Mucosa of rectum (tissue), 2 donors: ENCODE data around the gene GRK5.

Experiments
- H3K27ac ChIP-seq, 2 donors: one replicate each; pipeline ENCODE4 v1.7.0; 2013; ENCODE audit warnings: inconsistent platforms in 2 of 2, low read depth in 2 of 2, low read length in 2 of 2
- H3K27me3 ChIP-seq, 2 donors: one replicate each; pipeline ENCODE4 v1.7.0; 2013; ENCODE audit warnings: low read length in 2 of 2; ENCODE audit not compliant: control insufficient read depth in 2 of 2, insufficient read depth in 2 of 2
- H3K36me3 ChIP-seq, 2 donors: one replicate each; pipeline ENCODE4 v1.7.0; 2013; ENCODE audit warnings: low read length in 2 of 2; ENCODE audit not compliant: control insufficient read depth in 2 of 2, insufficient read depth in 2 of 2
- H3K4me1 ChIP-seq, 2 donors: one replicate each; pipeline ENCODE4 v1.7.0; 2013; ENCODE audit warnings: low read length in 2 of 2, mild to moderate bottlenecking in 1 of 2; ENCODE audit not compliant: control insufficient read depth in 2 of 2, insufficient read depth in 2 of 2
- H3K4me3 ChIP-seq, 2 donors: one replicate each; pipeline ENCODE4 v1.7.0; 2013; ENCODE audit warnings: low read length in 2 of 2
- H3K9ac ChIP-seq, 2 donors: one replicate each; pipeline ENCODE4 v1.7.0; 2013; ENCODE audit warnings: low read length in 2 of 2, low read depth in 1 of 2, mild to moderate bottlenecking in 1 of 2
- H3K9me3 ChIP-seq, 2 donors: one replicate each; pipeline ENCODE4 v1.7.0; 2013; ENCODE audit warnings: low read length in 2 of 2; ENCODE audit not compliant: control insufficient read depth in 2 of 2
- donor health status: healthy.
- donor health status: Normal muscosa, but diverticular disease.

Gene GRK5

DNA sequence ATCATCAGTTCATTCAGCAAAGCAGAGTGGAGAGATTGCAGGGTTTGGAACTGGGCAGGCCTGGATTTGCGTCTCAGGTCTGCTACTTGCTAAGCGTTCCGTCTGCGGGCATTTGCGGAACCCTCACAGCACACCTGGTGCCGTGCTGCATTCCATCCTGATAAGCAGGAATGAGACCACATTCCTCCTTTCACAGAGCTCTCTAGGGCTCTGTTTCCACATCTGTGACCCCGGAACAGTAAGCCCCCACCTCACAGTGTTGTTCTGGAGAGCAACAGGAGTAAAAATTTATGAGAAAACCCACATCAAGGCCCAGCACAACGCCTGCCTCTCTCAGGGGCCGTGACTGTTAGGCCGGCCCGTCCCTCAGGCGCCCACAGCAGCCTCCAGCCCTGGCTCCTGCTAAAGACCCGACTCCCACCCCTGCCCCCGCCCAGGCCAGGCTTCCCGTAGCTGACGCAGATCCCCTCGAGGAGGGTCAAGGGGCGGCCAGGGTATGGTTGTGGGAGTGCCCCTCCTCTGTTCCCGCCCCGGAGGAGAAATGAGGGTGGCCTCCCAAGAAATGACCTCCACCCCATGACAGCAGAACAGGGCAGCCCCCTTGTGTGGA, 206.2 kb downstream of the GRK5 start:
- no peak overlapping the region for H3K9ac ChIP-seq

DNA sequence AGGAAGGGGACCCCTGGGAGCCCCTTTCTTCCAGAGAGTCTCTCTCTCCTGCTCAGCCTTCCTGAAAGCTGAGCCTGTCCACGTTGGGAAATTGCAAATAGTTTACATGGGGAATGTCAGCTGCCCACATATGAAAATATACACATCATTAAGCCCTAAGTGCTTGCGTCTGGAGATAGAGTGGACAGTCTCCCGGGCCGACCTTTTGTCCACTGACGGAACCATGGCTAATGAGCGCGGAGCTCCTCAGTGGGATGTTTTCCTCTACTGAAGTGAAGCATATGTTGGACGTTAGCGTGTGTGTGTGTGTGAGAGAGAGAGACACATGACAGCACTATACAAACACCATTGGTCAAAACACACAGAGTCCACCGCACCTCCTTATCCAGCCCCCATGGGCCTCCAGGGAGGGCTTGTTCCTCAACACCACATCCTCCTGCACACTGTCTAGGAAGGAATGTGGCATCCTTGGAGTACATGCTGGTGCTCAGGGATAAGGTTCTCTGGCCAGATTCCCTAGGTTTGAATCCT, 206.8 kb downstream of the GRK5 start:
- H3K27ac ChIP-seq, result peak overlapping the region; percentile 54 to 83
- no peaks in the 10 kb centered on the region for H3K9me3 ChIP-seq
- H3K4me3 ChIP-seq, result no peak overlapping the region
- H3K36me3 ChIP-seq, result no peaks in the 10 kb centered on the region
- H3K9ac ChIP-seq, result no peak overlapping the region
- H3K27me3 ChIP-seq, result no peaks in the 10 kb centered on the region
- peaks cover 2 to 14% of the 10 kb centered on the region in 2 donors for H3K4me1 ChIP-seq

More for the DNA sequence above, 206.2 kb downstream of the GRK5 start:
- peak overlapping the region; percentile 54 to 83 for H3K27ac ChIP-seq
- H3K9me3 ChIP-seq, result no peaks in the 10 kb centered on the region
- peaks cover 2 to 14% of the 10 kb centered on the region in 2 donors for H3K4me1 ChIP-seq
- H3K36me3 ChIP-seq, result no peaks in the 10 kb centered on the region
- H3K4me3 ChIP-seq, result no peak overlapping the region
- H3K27me3 ChIP-seq, result no peaks in the 10 kb centered on the region

DNA sequence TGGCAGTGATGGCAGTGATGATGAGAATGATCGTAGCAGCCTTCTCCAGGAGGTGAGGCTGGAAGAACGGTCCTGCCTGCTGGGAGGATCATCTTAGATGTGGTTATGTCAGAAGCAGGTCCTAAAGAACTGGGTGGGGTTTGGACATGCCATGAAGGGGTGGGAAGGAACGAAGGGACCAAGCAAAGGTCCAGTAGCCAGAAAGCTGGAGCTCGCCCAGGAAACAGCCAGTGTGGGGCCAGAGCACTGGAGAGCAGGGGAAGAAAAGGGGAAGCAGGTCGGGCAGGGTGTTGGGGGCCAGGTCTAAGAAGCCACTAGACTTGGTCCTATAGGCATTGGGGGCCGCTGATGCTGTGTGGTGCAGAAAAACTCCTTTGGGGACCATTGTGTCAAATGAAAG, 207.8 kb downstream of the GRK5 start:
- Histone ChIP-seq H3K27ac (peak overlapping the region in 1 of 2 donors; percentile 46), H3K4me1 (peaks cover 2 to 14% of the 10 kb centered on the region in 2 donors), H3K4me3 (no peak overlapping the region), H3K9ac (no peak overlapping the region), H3K27me3 (no peaks in the 10 kb centered on the region), H3K9me3 (no peaks in the 10 kb centered on the region), H3K36me3 (no peaks in the 10 kb centered on the region)

DNA sequence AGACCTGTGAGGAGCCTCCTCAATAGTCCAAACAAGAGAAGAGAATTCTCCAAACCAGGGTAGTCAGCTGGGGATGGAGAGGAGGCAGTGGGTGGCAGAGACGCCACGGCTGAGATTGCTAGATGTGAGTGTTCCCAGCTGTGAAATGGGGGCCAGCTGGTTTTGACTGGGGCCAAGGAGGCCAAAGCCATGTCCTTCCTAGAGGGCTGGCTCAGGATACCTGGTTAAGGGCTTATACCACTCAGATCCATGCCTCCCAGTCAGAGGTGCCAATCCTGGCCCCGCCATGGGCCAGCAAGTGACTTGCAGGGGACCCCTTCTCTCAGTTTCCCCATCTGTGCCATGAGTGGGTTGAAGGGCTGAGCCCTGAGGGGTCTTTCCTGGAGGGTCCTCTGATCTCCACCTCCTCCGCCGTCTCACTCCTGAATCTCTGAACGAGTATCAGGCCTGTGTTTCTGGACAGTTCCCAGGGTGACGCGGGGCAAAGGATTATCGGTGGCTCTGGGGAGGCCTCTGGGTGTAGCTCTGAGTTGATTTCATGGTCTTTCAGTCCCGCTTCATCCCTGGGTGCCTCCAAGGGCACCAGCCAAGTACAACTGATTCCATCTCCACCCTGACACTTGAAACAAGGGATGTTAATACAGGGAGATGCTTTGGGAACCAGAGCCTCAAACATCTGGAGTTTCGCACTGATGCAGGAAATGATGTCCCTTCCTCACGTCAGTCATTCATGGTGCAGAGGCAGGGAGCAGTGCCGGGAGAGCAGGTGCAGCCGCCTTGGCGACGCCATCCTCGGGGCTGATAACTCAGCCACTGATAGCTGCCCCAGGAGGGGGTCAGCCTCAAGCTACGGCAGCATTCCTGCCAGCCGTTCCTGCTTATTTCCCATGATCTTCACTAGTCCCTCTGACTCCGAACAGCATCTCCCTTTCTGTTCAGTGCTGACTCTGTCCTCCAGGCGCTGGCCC, 208.4 kb downstream of the GRK5 start:
- H3K27ac ChIP-seq, result peak overlapping the region in 1 of 2 donors; percentile 46
- peaks cover 1 to 10% of the 10 kb centered on the region in 2 donors for H3K4me1 ChIP-seq
- no peak overlapping the region for H3K4me3 ChIP-seq
- H3K9me3 ChIP-seq, result no peaks in the 10 kb centered on the region
- H3K27me3 ChIP-seq, result no peaks in the 10 kb centered on the region
- no peak overlapping the region for H3K9ac ChIP-seq
- no peaks in the 10 kb centered on the region for H3K36me3 ChIP-seq

DNA sequence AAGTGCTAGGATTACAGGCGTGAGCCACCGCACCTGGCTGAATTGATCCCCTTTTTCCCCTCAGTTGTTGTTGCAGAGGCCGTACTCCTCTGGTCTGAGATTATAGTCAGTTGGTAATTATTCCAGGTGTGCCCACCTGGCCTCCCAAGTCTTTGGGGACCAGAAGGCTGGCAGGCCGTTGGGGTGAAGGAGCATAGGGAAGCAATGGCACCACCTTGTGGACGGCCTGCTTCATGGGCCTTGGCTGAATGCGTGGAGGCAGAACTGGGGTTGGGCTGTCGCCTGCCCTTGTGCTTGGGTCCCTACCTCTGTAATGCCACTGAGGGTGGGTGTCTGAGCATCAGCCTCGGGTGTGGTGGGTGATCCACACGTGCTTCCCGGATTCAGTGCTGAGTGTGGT, 209.5 kb downstream of the GRK5 start:
- no peak overlapping the region for H3K9ac ChIP-seq
- H3K27ac ChIP-seq, result no peak overlapping the region

DNA sequence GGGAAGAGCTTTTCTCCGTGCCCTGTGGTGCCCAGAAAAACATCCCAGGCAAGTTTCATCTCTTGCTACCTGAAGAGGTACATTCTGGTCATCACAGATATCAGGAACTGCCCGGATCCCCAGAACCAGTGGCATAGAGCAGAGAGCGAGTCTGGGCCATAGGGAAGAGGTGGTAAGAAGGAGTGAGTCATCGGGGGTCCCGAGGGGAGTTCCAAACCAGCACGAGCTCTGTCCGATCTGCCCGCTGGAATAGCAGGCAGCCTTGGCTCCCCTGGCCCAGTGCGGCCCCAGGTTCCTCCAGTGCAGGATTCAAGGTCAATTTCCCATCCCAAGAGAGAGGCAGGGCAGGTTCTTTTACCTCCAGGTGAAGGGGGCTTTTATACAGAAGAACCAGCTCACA, 210.5 kb downstream of the GRK5 start:
- H3K27me3 ChIP-seq, result no peaks in the 10 kb centered on the region
- H3K4me3 ChIP-seq, result no peak overlapping the region
- H3K9me3 ChIP-seq, result no peaks in the 10 kb centered on the region
- no peaks in the 10 kb centered on the region for H3K36me3 ChIP-seq
- H3K27ac ChIP-seq, result no peak overlapping the region
- H3K9ac ChIP-seq, result no peak overlapping the region
- peaks cover 0 to 6% of the 10 kb centered on the region in 2 donors for H3K4me1 ChIP-seq

More for the DNA sequence above, 209.5 kb downstream of the GRK5 start:
- Histone ChIP-seq H3K9me3 (no peaks in the 10 kb centered on the region), H3K36me3 (no peaks in the 10 kb centered on the region), H3K4me1 (peaks cover 0 to 8% of the 10 kb centered on the region in 2 donors), H3K4me3 (no peak overlapping the region), H3K27me3 (no peaks in the 10 kb centered on the region)

DNA sequence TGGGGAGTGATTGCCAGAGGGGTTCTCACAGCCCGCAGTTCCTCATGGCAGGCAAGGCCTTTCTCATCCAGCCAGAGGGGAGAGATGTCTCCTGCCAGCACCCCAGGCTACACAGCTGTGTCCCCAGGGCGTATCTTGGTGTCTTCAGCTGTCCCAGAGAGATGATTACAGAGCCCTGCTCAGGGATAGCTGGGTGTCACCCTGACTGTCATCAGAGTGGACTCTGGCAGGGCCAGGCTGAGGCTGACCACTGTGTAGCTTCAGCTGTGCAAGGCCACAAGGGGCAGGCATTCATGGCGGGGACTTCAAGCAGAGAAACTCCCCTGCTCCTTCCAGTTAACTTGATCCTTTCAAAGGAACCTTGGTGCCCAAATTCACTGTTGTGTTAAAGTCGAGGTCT, 211.0 kb downstream of the GRK5 start:
- Histone ChIP-seq H3K36me3 (no peaks in the 10 kb centered on the region), H3K4me3 (no peak overlapping the region), H3K27ac (no peak overlapping the region), H3K27me3 (no peaks in the 10 kb centered on the region), H3K4me1 (peaks cover 0 to 1% of the 10 kb centered on the region in 2 donors), H3K9ac (no peak overlapping the region), H3K9me3 (no peaks in the 10 kb centered on the region)

DNA sequence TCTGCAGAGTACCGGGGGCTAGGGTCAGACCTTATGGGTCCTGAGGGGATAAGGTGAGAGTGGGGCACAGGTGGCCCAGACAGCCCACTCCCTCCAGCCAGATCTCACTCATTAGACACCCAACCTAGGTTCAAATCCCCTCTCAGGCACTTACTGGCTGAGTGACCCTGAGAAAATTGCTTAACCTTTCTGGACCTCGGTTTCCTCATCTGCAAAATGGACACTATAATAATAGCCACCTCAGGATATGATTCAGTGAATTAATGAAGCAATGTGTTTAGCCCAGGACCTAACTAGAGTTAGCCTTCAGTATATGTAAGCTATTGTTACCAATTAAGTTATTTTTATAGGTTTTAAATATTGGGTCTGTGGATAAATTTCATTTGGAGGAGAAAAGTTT, 212.6 kb downstream of the GRK5 start:
- Histone ChIP-seq H3K4me1 (no peaks in the 10 kb centered on the region), H3K27ac (no peak overlapping the region), H3K9ac (no peak overlapping the region)

DNA sequence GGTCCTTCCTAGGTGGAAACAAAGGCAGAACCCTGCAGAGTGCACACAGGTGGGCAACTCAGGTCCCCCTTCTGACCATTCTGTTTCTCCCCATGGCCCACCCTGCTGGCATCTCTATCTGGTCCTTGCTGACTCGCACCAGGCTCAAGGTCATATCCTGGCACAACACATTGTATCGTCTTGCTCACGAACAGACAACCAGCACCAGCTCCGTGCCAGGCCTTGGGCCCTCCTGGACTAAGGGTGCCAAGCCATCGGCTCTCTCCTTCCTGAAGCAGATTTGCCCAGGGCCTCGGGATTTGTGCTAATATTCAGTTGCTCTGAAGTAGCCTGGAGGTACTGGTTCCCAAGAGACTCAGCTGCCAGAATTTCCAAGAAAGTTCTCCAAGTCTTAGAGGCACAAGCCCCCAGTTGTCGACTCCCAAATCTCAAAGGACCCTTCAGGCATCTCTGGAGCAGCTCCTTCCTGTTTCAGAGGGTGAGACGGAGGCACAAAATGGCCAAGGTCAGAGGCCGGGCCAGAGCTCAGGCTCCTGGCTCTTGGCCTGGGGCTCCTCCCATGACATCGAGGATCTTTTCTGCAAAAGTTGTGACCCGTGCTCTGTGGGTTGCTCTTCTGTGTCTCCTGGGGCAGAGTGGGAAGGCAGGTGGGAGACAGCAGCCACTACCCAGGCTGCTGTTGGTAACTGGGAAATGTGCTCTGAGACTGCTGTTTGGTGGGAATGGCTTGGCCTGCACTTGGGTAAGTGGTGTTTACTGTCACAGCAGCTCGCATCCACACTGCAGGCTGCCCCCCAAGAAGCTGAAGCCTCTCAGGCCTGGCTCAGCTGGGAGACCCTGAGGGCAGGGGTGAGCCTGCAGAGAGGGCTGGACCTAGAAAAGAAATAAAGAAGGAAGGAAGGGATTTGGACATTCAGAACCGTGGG, 213.8 kb downstream of the GRK5 start:
- Histone ChIP-seq H3K9ac (no peak overlapping the region), H3K4me3 (no peak overlapping the region), H3K9me3 (no peaks in the 10 kb centered on the region), H3K27ac (peak overlapping the region in 1 of 2 donors; percentile 38), H3K27me3 (no peaks in the 10 kb centered on the region), H3K4me1 (no peaks in the 10 kb centered on the region), H3K36me3 (no peaks in the 10 kb centered on the region)

More for the DNA sequence above, 212.6 kb downstream of the GRK5 start:
- no peaks in the 10 kb centered on the region for H3K27me3 ChIP-seq
- no peaks in the 10 kb centered on the region for H3K36me3 ChIP-seq
- H3K4me3 ChIP-seq, result no peak overlapping the region
- H3K9me3 ChIP-seq, result no peaks in the 10 kb centered on the region
